ENCODE data around the gene TPRG1L.

TPRG1L gene

DNA sequence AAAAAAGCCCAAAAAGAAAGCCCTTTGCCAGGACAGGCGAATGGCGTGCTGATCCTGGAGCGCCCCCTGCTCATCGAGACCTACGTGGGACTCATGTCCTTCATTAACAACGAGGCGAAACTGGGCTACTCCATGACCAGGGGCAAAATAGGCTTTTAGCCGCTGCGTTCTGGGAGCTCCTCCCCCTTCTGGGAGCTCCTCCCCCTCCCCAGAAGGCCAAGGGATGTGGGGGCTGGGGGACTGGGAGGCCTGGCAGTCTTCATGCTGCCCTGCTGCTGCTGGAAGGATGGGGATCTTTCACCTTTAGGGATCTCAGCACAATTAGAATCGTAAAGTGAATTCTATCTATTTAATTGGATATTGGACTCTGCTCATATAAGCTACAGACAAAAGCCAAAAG lies 3.6 kb downstream of the TPRG1L start:
- DNase-seq (ENCODE audit: low read depth): no peak

DNA sequence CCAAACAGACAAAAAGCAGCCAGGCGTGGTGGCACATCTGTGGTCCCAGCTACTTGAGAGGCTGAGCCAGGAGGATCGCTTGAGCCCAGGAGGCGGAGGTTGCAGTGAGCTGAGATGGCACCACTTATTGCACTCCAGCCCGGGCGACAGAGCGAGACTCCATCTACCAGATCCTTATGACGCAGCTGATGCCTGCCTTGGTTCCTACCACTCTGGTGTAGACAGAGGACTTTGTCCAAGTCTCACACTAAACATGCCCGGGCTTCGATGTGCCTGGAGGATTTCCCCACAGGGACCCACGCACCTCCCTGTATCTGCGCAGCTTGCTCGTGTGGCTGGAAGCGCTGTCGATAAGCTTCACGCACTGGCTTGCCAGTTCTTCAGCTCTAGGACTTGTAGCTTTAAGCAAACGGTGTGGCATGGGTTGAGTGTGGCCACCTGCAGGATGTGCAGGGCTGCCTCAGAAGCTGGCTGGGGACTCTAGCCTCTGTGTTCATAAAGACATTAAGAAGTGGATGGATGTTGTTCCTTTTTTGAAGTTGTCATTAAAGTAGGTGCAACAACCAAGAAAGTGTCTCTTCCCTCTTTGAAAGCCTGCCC lies 4.8 kb downstream of the TPRG1L start:
- DNase-seq (ENCODE audit: low read depth): no peak

DNA sequence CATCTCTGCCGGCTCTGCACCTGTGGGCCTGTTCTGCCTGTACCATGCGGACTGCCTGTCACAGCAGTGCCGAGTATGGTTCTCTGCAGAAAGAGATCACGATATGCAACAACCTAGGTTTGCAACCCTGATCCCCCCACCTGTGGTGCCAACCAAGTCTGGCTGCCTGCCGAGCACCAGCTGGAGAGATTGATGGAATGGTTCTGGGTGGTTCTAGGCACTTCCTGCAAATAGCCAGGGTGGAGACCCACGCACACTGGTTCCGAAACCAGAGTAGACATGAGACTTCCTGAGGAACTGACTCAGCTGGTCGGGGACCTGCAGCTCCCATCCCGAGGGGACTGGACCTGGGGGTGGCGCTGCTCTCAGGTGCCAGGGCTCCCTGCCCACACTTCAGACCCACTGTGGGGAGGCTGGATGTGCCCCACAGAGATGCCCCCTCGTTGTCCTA lies 5.4 kb downstream of the TPRG1L start:
- DNase-seq (ENCODE audit: low read depth): no peak

DNA sequence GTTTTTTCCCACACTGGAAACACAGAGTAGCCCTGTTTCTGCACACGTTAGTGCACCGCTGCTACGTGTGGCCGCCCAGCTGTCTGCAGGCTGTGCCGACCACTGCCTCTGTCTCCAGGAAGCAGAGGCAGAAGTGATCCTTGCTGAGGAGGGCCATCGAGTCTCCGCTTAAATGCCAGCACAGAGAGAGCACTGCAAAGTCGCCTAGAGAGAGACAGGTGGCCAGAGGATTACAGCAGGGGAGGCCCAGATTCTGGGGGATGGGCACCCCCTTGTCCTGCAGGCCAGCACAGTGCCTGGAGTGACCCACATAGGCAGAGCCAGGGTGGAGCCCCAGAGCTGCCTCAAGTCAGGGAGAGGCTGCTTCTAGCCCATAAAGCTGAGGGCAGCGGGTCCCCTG lies 6.1 kb downstream of the TPRG1L start:
- no peak for DNase-seq (ENCODE audit: low read depth)

DNA sequence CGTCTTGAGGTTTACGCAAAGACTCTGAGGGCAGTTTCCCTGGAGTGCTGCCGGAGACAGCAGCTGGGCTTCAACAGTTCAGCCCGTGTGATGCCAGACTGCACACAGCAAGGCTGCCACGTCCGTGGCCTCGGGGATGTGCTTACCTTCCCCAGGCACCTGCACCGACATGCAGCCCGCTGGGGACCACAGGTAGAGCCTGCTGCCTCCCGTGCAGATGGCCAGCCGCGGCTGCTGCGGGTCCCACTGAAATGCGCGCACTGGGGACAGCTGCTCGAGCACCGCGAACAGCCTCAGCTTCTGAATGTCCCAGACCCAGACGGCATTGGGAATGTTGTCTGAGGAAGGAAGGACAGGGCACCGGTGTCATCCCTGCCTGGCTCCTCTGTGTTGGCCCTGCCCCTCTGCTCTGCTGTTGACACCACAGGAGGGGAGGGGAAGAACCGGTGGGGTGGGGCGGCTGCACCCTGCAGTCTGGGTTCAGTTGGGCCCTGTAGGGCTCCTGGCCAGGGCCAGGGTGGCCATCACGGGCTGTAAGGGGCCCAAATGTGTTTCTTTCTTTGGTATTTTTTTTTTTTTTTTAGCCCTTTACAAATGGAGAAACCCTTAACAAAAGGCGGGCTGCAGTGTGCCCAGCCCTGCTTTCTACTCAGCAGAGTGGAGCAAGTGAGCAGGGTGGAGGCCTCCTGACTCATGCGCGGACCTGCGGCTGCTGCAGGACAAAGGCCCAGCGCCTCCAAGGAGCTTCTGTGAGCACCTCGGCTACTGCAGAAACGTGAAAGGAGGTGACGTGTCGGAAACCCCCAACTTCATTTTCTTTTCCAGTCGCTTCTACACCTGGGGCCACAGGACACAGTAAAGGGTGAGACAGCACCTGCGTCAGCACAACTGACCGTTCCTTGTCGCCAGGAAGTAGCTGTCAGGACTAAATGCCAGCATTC lies 6.8 kb downstream of the TPRG1L start:
- DNase-seq (ENCODE audit: low read depth): no peak

DNA sequence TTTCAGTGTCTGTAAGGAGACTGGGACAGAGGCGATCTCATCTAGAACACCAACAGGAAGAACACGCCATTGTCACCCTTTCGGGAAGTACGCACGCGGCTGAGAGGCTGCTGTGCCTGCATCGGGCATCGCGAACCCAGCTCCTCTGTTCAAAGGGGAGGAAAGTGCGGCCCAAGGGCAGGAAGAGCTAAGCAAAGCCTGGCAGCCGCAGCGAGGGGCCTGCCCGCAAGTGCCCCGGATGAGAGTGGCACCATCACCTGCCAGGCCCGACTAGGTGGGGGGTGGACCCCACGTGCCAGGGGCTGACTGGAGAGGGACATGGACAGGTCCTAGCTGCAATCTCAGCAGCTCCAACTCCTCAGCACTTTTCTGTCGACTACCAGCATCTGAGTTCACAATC lies 7.5 kb downstream of the TPRG1L start:
- DNase-seq (ENCODE audit: low read depth): no peak

DNA sequence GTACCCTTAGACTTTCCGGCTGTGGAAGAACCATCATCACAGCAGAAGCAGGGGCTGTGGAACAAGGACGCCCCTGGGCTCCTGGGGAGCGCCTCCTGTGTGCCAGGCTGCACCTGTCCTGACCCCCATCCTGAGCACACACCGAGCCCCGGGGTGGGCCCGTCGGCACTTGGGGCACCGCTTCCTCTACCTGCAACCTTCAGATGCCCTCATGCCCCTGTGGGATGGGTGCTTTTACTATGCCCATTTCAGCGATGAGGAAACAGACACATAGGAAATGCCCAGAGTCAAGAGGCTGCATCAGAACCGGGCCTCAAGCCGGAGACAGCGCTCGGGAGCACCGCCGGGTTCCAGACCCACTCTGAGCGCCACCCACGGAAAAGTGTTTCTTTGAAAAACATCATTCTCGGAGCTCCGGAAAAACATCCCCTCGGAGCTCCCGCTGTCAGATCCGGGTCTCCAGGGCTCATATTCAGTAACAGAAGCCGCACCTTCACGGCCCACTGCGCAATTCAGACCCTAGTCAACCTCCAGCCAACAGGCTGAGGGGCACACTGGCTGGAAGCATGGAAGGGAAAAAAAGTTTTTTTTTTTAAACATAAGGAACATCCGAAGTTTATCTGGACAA lies 8.0 kb downstream of the TPRG1L start:
- no peak for DNase-seq (ENCODE audit: low read depth)

DNA sequence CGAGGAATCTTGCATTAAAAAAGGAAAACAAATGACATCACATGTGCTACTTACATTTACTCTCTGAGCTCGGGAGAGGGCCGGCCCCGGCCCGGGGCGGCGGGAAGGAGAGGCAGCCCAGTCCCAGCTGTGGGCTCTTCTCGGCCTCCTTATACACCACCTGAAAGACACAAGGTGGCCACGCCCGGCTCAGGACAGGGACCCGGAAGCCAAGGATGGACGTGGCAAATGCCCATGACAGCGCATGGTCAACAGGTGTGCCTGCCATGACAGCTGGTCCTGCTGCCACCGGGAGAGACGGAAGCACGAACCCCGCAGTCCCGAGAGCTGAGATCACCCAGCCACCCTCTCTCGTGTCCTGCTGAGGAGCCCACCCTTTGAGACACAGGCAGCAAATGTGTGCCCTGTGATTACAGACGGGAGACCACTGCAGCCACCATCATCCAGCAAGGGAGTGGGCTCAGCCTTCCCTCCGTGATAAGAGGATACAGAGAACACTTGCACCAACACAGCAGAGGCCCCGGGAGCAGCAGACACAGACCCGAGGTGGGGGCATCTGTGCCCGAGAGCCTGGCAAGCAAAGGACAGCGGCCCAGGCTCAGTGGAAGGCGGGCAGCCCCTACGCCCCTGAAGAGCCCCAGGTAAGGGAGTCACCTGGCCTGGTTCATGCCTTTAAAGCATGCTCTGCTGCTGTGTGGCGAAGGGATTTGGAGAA lies 8.7 kb downstream of the TPRG1L start:
- no peak for DNase-seq (ENCODE audit: low read depth)

DNA sequence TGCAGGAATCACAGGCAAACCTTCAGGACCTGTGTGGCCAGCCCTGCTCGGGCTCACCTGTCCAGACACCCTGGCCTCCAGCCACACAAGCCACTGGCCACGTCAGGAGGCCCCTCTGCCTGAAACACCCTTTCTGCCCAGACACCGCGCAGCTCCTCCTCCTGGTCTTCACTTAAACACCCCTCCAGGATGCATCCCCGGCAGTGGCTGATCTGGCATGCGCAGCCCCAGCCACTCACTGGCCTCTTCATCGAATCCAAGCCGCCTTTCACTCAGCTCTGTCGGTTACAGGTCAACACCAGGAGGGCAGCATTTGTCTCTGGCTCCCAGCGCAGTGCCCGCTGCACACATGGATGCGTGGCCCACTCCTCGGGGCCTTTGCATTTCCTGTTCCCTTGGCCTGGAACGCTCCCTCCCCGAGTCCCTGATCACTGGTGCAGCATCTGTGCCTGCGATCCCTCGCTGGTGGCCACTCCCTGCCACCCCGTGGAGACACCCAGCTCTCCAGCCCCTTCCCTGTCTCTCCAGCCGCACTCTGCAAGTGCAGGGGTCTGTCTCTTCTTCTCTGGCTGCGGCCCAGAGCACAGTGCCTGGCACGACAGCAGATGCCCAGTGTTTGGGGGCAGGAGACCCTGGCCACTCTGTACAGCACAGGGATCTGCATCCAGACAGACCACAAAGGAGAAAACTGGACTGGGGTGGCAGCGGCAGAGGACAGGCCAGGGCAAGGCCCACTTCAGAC lies 9.4 kb downstream of the TPRG1L start:
- DNase-seq (ENCODE audit: low read depth): no peak

DNA sequence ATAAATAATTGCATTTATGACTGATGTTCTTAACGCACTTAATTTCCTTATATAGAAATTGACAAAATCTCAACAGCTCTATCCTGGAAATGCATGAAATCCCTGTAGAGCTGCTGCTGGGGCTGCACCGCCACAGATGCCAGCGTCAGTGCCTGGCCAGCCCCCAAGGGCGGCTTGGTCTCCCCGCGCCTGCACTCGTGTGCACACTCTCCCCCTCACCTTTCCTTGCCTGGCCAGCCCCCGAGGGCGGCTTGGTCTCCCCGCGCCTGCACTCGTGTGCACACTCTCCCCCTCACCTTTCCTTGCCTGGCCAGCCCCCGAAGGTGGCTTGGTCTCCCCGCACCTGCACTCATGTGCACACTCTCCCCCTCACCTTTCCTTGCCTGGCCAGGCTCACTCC lies 11.3 kb downstream of the TPRG1L start:
- no peak for DNase-seq (ENCODE audit: low read depth)

DNA sequence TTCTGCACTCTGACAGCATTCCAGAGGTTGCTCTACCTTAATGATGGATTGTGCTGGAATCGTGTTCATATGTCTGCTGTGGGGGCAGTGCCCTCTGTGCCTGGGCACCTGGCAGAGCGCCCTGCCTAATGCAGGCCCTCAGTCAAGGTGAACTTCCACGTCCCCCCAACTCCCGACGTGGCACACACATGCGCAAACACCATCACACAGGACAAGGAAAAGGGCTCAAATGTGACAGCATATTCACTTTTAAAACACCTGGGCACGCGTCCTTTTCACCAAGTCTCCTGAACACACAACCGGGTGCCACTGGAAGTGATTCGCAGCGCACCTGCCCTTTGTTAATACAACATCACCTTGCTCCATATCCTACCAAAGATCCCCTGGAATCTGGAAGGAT lies 11.7 kb downstream of the TPRG1L start:
- DNase-seq (ENCODE audit: low read depth): no peak

DNA sequence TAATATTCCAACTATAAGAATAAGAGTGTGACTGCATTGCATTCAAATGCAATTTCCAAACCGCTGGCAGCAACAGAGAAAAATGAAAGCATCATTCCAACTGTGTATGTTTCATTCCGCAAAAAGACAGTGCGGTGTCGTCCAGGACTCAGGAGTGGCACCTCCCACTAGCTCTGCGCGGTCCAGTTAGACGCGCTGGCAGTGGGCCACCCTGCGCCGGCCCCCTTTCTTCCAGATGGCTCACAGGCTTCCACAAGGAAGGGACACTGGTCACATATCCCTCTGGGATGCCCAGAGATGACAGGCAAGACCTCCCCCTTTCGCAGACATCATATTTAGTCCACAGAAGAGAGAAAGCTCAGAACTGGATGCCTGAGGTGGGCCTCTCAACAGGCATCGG lies 13.2 kb downstream of the TPRG1L start:
- no peak for DNase-seq (ENCODE audit: low read depth)

DNA sequence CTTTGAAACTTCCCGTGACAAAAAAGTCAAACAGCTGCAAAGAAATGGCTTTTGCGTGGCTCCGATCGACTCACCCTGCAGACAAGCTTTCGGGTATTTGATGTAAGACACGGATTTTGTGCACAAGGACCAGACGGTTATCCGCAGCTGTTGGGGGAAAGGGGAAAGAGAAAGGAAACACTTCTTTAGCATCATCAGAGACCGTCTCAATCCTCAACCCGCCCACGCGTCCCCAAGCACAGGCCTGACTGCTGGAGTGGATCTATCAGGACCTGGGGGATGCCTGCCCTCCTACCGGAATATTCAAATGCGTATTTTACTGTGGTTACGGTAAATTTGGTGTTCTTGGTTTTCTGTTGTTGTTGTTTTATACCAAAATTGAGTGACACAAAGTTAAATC lies 13.9 kb downstream of the TPRG1L start:
- DNase-seq (ENCODE audit: low read depth): no peak

DNA sequence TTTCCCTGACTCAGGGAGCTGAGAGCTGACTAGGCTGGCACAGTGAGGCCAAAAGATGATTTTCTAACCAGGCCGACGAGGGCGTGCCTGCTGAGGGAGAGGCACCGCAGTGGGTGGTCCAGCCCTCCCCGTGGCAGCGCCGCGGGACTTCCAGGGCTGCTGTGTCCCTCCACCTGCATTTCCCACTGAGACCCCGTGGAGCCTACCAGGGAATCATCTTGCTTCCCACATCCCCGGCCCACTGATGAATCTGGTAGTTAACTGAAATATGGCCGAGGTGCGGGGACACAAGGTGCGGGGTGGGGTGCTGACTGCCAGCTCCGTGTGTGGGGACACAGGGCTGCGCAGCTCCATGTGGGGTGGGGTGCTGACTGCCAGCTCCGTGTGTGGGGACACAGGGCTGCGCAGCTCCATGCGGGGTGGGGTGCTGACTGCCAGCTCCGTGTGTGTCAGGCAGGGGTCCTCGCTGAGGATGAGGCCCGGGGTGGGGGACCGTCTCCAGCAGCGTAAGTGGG lies 14.6 kb downstream of the TPRG1L start:
- no peak for DNase-seq (ENCODE audit: low read depth)

DNA sequence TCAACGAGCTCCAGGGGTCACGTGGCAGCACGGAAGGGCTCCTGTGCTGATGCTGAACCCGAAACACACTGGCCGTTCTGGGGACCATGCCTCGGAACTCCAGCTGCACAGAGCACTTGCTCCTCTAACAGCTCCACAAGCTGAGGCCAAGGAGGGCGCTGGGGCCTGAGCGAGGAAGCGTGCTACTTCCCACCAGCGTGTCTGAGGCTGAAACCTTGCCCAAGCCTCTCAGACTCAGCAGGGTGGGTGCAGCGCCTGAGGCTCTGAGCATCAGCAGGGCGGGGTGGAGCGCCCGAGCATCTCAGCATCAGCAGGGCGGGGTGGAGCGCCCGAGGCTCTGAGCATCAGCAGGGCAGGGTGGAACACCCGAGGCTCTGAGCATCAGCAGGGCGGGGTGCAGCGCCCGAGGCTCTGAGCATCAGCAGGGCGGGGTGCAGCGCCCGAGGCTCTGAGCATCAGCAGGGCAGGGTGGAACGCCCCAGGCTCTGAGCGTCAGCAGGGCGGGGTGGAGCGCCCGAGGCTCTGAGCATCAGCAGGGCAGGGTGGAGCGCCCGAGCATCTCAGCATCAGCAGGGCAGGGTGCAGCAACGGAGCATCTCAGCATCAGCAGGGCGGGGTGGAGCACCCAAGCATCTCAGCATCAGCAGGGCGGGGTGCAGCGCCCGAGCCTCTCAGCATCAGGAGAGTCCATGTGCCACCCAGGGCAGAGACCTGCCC lies 15.5 kb downstream of the TPRG1L start:
- no peak for DNase-seq (ENCODE audit: low read depth)

DNA sequence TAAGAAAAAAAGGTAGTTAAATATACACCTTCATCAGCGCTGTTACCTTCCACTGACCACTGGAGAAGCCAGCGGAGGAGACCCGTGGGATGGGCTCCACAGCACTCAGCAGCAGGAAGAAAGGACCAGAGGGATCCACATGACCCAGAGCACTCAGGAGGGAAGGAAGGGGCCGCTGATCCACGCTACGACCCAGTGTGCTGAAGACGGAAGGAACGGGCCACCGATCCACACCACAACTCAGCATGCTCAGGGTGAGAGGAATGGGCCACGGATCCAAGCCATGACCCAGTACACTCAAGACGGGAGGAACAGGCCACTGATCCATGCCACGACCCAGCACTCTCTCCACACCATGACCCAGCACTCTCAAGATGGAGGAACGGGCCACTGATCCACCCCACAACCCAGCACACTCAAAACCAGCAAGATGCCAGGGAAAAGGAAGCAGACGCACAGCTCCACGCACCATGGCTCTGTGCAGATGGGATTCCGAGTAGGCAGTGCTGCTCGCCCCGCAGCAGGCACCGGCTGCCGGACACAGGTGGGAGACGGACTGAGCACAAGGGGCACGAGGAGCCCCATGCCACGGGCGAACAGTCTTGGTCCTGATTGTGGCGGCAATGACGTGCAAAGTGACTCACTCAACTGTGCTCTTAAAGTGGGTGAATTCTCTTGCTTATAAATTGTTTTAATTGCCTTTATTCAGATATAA lies 16.4 kb downstream of the TPRG1L start:
- DNase-seq (ENCODE audit: low read depth): no peak

DNA sequence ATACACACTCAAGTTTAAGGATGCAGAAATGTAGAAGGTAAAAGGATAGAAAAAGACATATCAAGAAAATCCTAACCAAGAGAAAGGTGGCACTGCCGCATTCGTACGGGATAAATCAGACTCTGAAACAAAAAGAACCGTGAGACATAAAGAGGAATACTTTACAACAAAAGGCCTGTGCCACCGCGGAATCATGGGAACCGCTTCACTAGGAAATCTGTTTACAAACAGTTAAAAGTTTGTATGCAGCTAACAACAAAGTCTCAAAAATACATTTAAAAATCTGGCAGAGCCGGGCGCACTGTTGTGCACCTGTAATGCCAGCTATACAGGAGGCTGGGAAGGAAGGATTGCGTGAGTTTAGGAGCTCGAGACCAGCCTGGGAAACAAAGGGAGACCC lies 17.0 kb downstream of the TPRG1L start:
- no peak for DNase-seq (ENCODE audit: low read depth)

DNA sequence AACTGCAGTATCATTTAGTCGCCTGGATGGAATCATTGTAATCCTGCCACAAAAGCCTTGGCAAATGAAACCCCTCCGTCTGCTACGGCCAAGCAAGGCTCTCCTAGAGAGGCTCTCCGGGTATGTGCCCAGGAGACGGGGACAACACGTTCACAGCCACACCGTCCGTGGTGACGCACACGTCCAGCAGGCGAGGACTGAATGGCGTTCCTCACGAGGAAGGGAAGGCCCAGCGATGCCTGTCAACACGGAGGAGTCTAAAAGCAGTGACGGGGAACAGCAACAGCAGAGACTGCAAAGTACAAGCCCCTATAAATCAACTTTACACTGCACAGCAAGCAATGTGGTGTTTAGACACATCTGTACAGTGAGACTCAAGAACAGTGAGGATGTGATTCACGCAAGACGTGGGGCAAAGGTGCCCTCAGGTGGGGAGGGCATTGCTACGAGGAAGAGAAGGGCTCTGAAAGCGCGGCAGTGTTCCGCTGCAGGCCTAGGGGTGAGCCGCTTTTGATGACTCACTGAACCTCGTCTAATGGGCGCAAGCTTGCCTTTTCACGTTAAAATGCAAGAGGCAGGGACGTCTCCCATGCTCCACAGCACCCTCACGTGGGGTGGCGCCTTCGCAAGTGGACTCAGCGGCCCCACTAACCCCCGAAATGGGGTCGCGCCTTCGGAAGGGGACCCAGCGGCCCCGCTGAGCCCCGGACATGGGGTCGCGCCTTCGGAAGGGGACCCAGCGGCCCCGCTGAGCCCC lies 18.3 kb downstream of the TPRG1L start:
- no peak for DNase-seq (ENCODE audit: low read depth)

DNA sequence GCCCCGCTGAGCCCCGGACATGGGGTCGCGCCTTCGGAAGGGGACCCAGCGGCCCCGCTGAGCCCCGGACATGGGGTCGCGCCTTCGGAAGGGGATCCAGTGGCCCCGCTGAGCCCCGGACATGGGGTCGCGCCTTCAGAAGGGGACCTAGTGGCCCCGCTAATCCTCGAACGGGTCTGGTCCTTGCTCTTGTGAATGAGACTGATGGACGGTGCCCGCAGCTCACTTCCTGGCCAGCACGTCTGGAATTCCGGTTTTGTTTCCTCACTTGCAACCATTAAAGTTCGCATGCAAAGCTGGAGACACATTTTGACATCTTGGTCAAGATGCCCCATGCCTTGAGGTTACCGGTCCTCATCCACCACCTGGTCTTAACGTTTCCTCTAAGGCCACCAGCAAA lies 19.5 kb downstream of the TPRG1L start:
- DNase-seq (ENCODE audit: low read depth): no peak

DNA sequence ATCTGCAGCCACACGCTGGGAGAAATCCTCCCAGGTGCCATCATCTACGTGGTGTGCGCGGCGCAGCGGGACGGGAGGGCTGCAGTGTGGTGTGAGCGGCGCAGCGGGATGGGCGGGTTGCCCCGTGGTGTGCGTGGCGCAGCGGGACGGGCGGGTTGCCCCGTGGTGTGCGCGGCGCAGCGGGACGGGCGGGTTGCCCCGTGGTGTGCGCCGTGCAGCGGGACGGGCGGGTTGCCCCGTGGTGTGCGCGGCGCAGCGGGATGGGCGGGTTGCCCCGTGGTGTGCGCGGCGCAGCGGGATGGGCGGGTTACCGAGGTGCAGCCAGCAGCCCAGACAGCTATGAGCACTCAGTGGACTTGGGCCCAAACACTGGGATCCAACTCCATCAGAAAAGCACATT lies 20.4 kb downstream of the TPRG1L start:
- DNase-seq (ENCODE audit: low read depth): no peak
